Glomerular endothelial cell (primary cell): ENCODE measurements around the gene ZNF599. TPM values are rescaled to one million over a fixed set of nuclear protein-coding genes. Genes with fewer than 3 reads are reported as not detected.

Source experiments
- DNase-seq: peaks from one replicate; pipeline ENCODE4 v3.0.0-alpha.2; 2011; ENCODE audit warnings: low read depth, low spot score; ENCODE audit errors: extremely low read depth
- total RNA-seq: library from RNA; depleted of rRNA; stranded (reverse); fragments of >200 nt; gene quantifications from 2 replicates; pipeline ENCODE4 v1.2.3, GENCODE V29; 2015

The ZNF599 gene
- total RNA-seq, 1 donor from 2014 or later = 7.9 TPM

DNA sequence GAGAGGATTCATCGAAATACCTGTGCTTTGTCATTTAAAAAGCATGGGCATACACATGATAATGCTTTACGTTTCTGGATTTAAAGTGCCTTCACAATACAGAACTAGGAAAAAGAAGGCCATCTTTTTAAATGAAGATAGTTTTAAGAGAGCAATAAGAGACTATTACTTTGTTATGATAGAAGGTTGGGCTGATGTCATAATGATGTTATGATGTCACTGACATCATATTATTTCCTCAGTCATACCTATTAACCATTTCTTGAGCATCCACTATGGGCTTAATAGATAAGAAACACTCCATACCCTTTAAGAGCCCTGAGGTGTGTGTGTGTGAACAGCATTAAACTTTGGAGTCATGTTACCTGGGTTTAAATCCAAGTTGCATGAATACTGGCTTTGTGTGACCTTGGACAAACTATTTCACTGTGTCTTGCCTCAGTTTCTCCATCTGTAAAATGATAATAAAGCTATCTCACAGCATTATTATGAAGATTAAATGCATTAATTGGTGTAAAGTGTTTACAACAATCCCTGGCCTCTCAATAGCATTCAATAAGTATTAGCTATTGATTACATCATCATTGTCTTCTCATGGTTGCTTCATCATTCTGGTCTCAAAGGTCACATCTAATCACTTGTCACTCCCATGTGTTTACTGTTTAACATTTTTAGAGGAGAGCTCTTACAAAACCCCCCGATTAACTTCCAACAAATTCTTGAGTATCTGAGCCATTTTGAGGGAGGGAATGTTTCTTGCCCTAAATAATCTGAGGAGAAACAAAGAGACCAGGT is 27.9 kb downstream of the ZNF599 start:
- no peak for DNase-seq

DNA sequence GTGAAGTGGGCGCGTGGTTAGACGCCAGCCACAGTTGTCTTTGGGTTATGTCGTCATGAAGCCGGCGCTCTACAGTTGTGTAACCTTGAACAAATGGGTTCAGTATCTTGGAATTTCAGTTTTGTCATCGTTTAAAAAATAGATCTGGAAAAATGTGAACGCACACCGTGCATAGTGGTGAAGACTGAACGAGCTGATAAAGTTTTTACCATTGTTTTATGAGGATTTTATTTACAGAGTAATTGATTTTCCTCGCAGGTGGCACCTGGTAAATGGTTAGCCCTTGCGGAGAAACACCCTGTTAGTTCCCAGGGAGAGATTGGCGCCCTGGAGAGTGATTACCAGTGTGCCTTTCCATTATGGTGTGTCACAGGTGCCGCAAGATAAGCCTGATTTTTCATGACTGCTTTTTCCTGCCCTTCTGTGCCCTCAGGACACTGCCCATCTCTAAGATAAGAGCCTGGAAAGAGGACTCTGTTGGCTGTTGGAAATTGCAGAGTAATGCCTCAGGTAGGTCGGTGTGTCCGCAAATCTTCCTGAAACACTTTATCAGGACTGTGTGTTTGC is 38.4 kb downstream of the ZNF599 start:
- DNase-seq = peak; percentile 25

DNA sequence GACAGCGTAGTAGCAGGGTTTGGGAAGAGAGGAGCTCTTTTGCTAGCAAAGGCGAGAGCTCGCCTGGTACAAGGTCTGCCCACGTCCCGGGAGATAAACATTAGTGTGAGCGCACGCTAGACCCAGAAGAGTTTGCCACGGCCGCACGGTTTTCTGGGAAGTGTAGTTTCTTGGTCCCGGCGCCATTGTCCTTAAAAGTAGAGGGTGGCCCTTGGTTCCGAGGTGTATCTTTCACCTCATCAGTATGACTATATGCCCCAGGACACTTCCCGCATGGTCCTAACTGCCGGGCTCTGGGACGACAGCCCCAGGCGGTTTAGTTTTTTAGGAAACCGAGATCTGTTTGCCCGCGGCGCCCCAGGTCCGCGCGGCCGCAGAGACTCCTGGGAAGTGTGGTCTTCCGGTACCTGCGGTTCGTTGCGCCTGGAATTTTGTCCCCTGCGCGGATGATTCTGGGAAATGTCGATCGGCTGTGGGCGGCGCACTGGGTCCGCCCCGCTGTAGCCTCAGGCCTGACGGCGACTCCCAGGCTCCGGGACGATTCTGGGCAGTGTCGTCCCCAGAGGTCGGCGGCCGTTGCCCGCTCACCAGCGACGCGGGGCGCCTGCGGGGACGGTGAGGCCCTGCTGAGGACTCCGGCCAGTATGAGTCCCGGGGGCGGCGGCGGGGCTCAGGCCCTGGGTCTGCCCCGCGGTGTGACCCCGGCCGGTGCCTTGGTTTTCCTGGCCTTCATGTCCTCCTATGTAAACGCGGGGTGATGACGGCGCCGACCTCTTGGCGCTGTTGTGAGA is 39.1 kb downstream of the ZNF599 start, which contains the start of gene ZNF181:
Gene ZNF181, plus strand, starts transcription at position 498 of the 791 bp plus-strand sequence. CDS start 795 bp downstream, outside the sequence.
- peak; percentile 66 for DNase-seq

DNA sequence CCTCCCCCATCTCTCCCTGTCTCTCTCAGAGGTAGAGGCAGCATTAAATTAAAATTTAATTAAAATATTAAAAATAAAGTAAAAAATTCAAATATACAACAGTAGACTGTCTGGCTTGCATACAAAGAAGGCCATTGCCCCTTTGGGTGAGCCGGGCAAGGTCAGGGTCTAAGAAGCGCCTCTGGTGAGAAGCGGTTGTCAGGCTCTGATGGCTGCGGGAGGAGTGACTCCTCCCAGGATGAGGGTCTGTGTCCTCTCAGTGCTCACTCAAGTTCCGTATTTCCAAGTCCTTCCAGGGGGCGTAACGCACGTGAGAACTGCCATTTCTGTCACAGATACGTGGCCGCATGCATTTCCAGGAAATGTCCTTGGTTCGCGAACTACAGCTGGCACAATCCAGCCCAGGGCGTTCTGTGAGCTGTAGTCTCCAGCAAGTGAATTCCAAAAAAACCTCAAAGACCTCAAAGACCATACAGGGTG is 39.7 kb downstream of the ZNF599 start:
- no peak for DNase-seq

DNA sequence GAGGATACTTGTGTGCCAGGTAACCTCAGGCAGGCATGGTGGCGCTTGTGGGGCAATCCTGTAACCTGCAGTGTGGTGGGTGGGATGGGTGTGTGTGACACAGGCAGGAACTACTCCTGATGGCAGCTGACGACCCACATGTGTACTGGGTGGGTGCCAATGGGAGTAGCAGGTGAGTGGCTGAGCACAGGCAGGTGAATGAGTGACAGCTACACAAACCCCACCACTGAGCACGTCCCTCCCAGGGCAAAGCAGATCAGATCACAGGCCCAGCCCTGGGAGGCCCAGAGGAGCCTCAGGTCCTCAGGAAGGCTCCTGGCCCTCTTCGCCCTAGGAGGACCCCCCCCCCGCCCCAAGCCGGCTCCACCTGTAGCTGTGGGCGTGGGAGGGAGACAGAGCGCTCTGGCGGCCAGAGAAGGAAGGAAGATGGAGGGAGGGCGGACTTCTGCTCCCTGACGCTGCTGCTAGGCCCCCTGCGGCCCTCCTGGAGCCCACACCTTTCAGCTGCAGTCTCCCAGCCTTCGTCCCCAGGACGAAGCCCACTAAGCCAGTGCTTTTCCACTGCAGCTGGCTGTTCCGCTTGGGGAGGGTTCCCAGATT is 40.3 kb downstream of the ZNF599 start:
- DNase-seq = no peak

DNA sequence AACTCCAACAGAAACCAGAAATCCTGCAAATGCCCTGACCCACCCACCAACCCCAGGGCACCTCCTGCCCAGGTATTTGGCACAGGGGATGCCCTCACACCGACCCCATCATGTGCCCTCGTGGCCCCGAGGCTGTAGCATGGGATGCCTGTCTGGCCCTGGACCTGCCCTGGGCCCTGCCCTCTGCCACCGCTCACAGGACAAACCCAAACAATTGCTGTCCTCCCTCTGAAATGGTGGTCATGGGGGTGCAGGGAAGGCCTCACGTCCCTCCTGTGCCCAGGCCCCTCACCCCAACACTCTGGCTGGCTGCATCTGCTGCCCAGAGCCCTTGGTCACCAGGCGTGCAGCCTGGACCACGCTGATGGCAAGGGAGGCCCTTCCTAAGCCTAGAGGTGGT is 41.1 kb downstream of the ZNF599 start:
- no peak for DNase-seq

DNA sequence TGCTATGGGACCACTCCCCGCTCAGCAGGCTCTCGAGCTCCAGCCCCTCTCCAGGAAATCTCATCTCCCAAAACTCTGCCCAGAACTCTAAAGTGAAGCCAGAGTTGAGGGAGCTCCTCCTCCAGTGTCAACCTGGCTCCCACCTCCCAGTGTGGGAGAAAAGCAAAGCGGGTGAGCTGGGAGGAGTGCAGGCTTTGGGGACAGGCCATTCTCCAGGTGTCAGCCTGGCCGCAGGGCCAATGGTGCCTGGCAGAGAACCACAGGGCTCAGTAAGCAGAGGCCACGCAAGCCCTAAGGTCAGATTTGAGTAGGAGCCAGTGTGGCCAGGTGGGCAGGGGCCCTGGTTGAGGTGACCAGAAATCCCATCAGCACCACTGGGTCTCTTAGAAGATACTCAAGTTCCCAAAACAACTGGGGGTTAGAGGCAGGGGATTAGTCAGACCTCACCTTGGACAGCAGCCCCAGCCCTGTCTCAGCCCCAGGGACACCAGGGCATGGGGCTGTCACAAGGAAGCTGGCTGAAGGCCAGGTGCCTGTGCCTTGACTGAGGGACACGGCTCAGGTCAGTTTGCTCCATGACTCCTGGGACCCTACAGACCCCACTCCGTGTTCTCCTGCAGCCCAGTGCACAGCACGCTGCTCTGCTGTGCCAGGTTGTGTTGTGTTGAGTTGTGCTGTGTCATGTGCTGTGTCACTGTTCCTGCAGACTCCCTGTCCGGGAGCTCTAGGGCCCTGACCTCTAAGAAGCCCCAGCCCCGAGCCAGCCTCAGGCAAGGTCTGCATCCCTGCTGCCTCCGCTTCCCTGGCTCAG is 41.8 kb downstream of the ZNF599 start:
- no peak for DNase-seq

DNA sequence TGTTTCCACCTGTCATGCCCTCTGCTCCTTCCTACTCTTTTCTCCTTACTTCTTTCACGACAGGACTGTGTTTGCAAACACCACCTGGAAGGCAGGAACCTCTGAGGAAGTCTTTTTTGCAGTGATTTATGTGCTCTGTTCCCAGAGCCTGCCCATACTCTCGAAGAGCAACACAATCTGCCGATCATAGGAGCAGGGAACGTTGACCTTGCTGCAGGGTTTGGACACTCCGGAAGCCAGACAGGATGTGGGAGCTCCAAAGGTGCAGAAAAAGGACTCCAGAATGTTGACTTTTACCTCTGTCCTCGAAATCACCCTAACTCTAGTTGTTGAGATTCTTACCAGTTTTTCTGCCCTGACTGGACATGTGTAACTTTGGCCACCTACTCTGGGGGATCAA is 47.6 kb downstream of the ZNF599 start:
- no peak for DNase-seq

DNA sequence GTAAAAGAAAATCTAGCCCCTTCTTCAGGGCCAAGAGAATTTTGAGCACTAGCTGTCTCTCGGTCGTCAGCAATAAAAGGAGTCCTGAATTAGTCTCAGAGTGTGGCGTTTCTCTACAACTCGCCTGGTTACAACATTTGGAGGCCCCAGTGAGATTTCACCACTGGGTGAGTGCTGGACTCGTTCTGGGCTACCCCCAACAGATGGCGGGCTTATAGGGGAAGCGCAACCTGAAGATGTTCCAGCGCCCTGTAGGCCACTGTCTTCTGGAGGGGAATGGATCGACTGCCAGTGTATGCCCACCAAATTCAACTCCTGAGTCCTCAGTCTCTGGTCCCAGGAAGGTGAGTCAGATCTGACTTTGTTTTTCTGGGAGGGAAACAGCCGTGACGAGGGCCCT is 50.7 kb downstream of the ZNF599 start:
- DNase-seq = no peak

DNA sequence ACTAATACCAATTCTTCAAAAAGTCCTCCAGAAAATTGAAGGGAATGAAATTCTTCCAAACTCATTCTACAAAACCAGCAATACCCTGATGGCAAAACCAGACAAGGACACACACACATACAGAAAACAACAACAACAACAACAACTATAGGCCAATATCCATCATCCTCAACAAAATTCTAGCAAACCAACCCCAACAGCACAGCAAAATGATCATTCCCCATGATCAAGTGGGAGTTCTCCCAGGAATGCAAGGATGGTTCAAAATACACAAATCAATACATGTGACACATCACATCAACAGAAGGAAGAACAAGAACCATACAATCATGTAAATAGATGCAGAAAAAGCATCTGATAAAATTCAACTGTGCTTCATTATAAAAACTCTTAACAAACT is 57.7 kb downstream of the ZNF599 start:
- DNase-seq = no peak

DNA sequence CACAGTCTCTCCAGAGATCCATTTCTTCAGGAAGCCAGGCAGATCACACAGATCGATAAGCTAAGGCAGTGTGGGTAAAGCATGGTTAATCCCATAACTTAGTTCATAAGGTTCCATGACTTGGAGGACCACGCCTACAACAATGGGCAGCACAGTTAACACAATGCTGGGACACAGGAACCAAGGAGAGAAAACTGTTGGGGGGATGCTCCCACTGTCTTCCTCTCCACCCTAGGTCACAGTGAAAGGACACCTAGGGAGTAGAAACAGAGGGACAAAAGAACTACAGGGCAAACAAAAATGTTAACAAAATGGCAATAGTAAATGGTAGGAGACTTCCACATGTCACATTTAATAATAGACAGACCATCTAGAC is 59.8 kb downstream of the ZNF599 start:
- no peak for DNase-seq

DNA sequence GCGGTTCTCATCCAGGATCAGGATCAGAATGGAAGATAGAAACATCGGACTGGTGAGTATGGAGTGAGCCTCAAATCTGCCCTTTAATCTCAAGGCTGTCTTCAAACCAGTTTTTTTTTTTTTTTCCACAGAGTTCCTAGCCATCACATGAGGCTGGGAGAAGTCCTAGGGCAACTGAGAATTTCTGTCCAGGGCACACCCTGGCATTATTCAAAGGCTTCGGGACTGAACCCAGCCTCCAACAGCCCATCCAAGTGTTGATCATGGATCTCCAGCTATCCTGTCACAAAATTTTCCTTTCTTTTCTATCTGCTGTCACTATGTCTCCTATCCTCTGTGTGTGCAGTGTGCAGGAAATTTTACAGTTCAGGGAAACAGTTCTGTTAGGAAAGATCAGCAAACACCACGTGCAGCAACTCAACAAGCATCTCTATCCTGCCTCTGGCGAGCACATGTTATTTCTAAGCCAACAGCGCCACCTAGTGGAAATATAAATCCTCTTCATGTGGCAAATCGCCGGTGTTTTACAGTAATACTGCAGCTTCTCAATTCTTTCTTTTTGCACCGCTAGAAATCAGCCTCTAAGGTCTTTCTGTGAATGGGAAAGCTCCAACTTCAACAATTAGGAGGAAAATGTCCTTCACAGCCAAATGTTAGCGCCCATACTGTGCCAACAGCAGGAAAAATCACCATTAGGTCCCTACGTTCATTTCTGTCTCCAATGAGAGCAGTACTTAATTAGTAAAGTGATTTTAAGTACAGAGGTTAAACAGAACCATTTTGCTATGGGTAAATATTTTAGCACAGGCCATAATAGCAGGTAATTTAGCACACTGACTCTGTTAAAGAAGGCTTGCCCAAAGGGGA is 60.4 kb downstream of the ZNF599 start:
- DNase-seq = peak; percentile 48

DNA sequence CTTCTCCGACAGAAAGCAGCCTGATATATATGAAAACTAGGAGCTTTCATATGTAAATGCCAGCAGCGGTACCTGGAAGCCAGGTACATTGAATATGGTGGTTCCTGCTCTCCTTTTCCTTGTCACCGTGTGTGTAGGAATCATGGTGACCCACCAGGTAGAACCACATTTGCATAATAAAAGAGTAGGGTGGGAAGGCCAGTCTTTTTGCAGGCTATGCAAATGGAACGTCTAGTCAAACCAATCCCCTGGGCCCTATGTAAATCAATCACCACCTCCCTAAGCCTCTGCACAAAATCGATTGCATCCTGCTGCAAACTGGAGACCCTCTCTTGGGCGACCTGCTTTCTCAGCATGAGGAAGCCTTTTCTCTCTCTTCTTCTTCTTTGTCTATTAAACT is 61.1 kb downstream of the ZNF599 start:
- no peak for DNase-seq

Other genes starting within 250 kb of the ZNF599 start
- 0.12 TPM in 1 of 2 replicates, not detected in the other for gene SCGB2B2, start 96.1 kb downstream of the ZNF599 start, total RNA-seq
- gene ZNF302, start 95.5 kb downstream of the ZNF599 start, total RNA-seq = 11.4 and 12.4 TPM in 2 replicates
- gene ZNF181, start 39.0 kb downstream of the ZNF599 start, total RNA-seq = 5.1 and 15.6 TPM in 2 replicates
- 2.2 and 3.8 TPM in 2 replicates for gene ZNF30, start 153.7 kb upstream of the ZNF599 start, total RNA-seq
- 20.7 and 30.8 TPM in 2 replicates for gene ZNF792, start 191.0 kb upstream of the ZNF599 start, total RNA-seq
- gene GRAMD1A, start 227.1 kb upstream of the ZNF599 start, total RNA-seq = 61.2 and 127 TPM in 2 replicates